ENCODE measurements around the gene DCAF5. TPM values are rescaled to one million over a fixed set of nuclear protein-coding genes. Genes with fewer than 3 reads are reported as not detected.

Gene DCAF5
- total RNA-seq, 4 donors from 2014 or later = 31.8 to 60.0 (median 38.5) TPM

DNA sequence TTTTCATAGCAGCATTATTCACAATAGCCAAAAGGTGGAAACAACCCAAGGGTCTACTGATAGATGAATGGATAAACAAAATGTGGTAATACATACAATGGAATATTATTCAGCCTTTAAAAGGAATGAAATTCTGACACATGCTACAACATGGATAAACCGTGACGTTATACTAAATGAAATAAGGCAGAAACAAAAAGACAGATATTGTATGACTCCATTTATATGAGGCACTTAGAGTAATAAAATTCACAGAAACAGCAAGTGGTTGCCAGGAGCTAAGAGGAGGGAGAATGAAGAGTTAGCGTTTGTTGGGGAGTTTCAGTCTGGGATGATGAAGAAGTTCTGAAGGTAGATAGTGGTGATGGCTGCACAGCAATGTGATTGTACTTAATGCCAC is 76.6 kb downstream of the DCAF5 start:
- intact Hi-C loops (cut with DNase I; ENCODE audit: low total_unique reads) = no loop called here
- DNase-seq (ENCODE audit: low spot score in 2 of 2) = no peak
- no peak for TF ChIP-seq CTCF (IDR thresholded peaks at IDR 0.05)
- TF ChIP-seq POLR2A (IDR thresholded peaks at IDR 0.05) = no peak
- no peak overlapping the region for H3K4me3 ChIP-seq (ENCODE audit: low read depth, poor library complexity, severe bottlenecking)
- 78 to 81% methylated on average over 3 of the region's 3 CpGs for WGBS, 2 donors

DNA sequence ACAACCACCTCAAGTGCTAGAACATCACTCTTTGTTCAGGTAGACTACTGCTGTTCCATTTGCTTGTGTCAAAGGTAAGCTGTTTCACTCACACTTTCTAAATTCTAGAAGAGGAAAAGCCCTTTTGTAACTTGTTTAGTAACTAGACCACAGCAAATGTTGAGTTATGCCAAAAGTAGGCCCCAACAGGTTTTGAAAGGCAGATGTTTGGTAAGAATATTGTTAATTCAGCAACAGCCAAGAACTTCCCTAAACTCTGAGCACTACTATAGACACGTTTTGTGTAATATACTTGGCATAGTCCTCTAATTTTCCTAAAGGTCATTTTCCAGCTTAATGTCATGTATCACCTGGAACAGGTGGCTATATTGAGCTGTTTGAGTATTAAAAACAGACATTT is 79.0 kb downstream of the DCAF5 start:
- TF ChIP-seq CTCF (IDR thresholded peaks at IDR 0.05) (no peak), POLR2A (IDR thresholded peaks at IDR 0.05) (no peak)
- 52 to 60% methylated on average over 1 of the region's 1 CpG for WGBS, 2 donors
- no peak overlapping the region for H3K4me3 ChIP-seq (ENCODE audit: low read depth, poor library complexity, severe bottlenecking)
- no peak for DNase-seq (ENCODE audit: low spot score in 2 of 2)
- intact Hi-C loops (cut with DNase I; ENCODE audit: low total_unique reads) = no loop called here

GRCh38 chr14:69073429-69073828 is 79.5 kb downstream of the DCAF5 start:
- intact Hi-C loops (cut with DNase I; ENCODE audit: low total_unique reads) = no loop called here
- no peak overlapping the region for H3K4me3 ChIP-seq (ENCODE audit: low read depth, poor library complexity, severe bottlenecking)
- no peak for DNase-seq (ENCODE audit: low spot score in 2 of 2)
- TF ChIP-seq CTCF (IDR thresholded peaks at IDR 0.05) = no peak
- no peak for TF ChIP-seq POLR2A (IDR thresholded peaks at IDR 0.05)
- WGBS, 2 donors = 80 to 87% methylated on average over 5 of the region's 5 CpGs

DNA sequence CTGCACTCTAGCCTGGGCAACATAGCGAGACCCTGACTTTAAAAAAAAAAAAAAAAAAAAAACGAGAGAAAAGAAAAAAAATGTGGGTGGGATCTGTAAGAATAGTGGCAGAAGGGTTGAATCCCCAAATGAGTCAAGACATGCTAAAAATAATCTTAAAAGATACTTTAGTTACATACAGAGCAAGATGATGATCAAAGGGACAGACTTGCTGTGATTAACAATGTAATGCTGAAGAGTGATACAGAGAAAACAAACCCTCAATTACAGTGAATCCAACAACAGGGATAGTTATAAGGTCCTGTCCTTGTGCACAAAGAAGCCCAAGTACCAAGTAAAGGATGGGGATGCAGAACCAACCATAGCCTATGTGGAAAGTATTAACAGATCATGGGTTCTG is 80.3 kb downstream of the DCAF5 start:
- 66 to 71% methylated on average over 2 of the region's 2 CpGs for WGBS, 2 donors
- no peak for DNase-seq (ENCODE audit: low spot score in 2 of 2)
- TF ChIP-seq CTCF (IDR thresholded peaks at IDR 0.05) (no peak), POLR2A (IDR thresholded peaks at IDR 0.05) (no peak)
- H3K4me3 ChIP-seq (ENCODE audit: low read depth, poor library complexity, severe bottlenecking) = no peak overlapping the region
- intact Hi-C loops (cut with DNase I; ENCODE audit: low total_unique reads) = no loop called here

GRCh38 chr14:69068744-69069421 is 84.0 kb downstream of the DCAF5 start:
- intact Hi-C loops (cut with DNase I; ENCODE audit: low total_unique reads) = no loop called here
- DNase-seq (ENCODE audit: low spot score in 2 of 2) = no peak
- TF ChIP-seq POLR2A (IDR thresholded peaks at IDR 0.05) (no peak), CTCF (IDR thresholded peaks at IDR 0.05) (no peak)
- no peak overlapping the region for H3K4me3 ChIP-seq (ENCODE audit: low read depth, poor library complexity, severe bottlenecking)
- WGBS, 2 donors = 59 to 60% methylated on average over 2 of the region's 2 CpGs
